ENCODE results near the gene TAF10.

The TAF10 gene

GRCh38 chr11:6607190-6607795, 4.7 kb downstream of the TAF10 start:
- no peak for DNase-seq

- peak; percentile 54 for DNase-seq
Measured at GRCh38 chr11:6606471-6607189, 5.4 kb downstream of the TAF10 start.

GRCh38 chr11:6604790-6605189, 7.2 kb downstream of the TAF10 start:
- DNase-seq = no peak

- DNase-seq = peak; percentile 71
Measured at GRCh38 chr11:6604081-6604626, 7.9 kb downstream of the TAF10 start.

- DNase-seq = peak; percentile 89
Measured at GRCh38 chr11:6603287-6604080, 8.5 kb downstream of the TAF10 start, which contains the start of the genes ILK and RRP8. TSS of gene ILK (plus strand) at chr11:6603774. CDS start at chr11:6604272, 498 bp downstream. TSS of gene RRP8 (minus strand) at chr11:6603616. CDS start at chr11:6603502, 114 bp downstream.

GRCh38 chr11:6602096-6602940, 9.7 kb downstream of the TAF10 start:
- no peak for DNase-seq

GRCh38 chr11:6601041-6601461, 11.0 kb downstream of the TAF10 start:
- no peak for DNase-seq

GRCh38 chr11:6599881-6600390, 12.1 kb downstream of the TAF10 start:
- DNase-seq = no peak

- no peak for DNase-seq
Measured at GRCh38 chr11:6599449-6599848, 12.6 kb downstream of the TAF10 start.

- no peak for DNase-seq
Measured at GRCh38 chr11:6598555-6598954, 13.5 kb downstream of the TAF10 start.

GRCh38 chr11:6596239-6596877, 15.7 kb downstream of the TAF10 start:
- no peak for DNase-seq

GRCh38 chr11:6594142-6594768, 17.8 kb downstream of the TAF10 start:
- DNase-seq = no peak

GRCh38 chr11:6588018-6588417, 24.0 kb downstream of the TAF10 start:
- no peak for DNase-seq

GRCh38 chr11:6587360-6587953, 24.6 kb downstream of the TAF10 start:
- no peak for DNase-seq

GRCh38 chr11:6586434-6587359, 25.3 kb downstream of the TAF10 start:
- DNase-seq = no peak

GRCh38 chr11:6584528-6584927, 27.5 kb downstream of the TAF10 start:
- DNase-seq = no peak

- DNase-seq = no peak
Measured at GRCh38 chr11:6583584-6583983, 28.4 kb downstream of the TAF10 start.

- DNase-seq = no peak
Measured at GRCh38 chr11:6579681-6580080, 32.3 kb downstream of the TAF10 start.

GRCh38 chr11:6578134-6578533, 33.9 kb downstream of the TAF10 start:
- DNase-seq = no peak

Data from CD4-positive, alpha-beta T cell treated with Interleukin-6 for 4 hours (primary cell).